HepG2 (cell line): ENCODE measurements around the gene LAMTOR1. TPM values are rescaled to one million over a fixed set of nuclear protein-coding genes. Genes with fewer than 3 reads are reported as not detected.

Source experiments
- ATAC-seq: fragments of 200-7000 bp; cut with Tn5 transposase; 3 replicates; pipeline ENCODE4 v1.9.1; 2020; ENCODE audit warnings: mild to moderate bottlenecking, moderate library complexity
- BruUV-seq: library from RNA; stranded (reverse); fragments of 400-500 nt; replicated peaks from 2 replicates; lab custom pipeline; 2021; lab: Mats Ljungman, UMichigan
- CTCF ChIA-PET: fragments of 300-600 bp; formaldehyde crosslinking; extraction: SDS; loops from one replicate; lab custom pipeline; 2021; ENCODE audit warnings: low total read pairs, inconsistent platforms, low intra/inter-chr PET ratio; lab: Yijun Ruan, JAX
- POLR2A ChIA-PET: fragments of 350-600 bp; sonication (Branson Sonifier 250); formaldehyde crosslinking; loops from one replicate; lab custom pipeline; 2020; ENCODE audit warnings: antibody characterized with exemption, inconsistent platforms; lab: Yijun Ruan, JAX
- DNase-seq: peaks from one replicate; pipeline ENCODE4 v3.0.0-alpha.2; 2015; ENCODE audit warnings: low spot score
- FAIRE-seq: peaks from 3 replicates; lab custom pipeline; 2011; peaks lifted over from hg19 to GRCh38; lab: Jason Lieb, UNC
- H2AFZ ChIP-seq: one replicate; pipeline ENCODE4 v1.6.1; 2011; ENCODE audit warnings: low read length, inconsistent platforms
- H3K27ac ChIP-seq: fragments of 300-600 bp; 3 replicates; pipeline ENCODE4 v1.8.0; 2011; ENCODE audit warnings: mixed run types, mild to moderate bottlenecking, mixed read lengths, low read length, inconsistent platforms; ENCODE audit not compliant: insufficient read depth; ENCODE audit errors: extremely low read length
- H3K27me3 ChIP-seq, 2 experiments: fragments of 200-600 bp in 1 of 2; 2 replicates in 1 of 2; 3 replicates in 1 of 2; pipeline versions ENCODE4 v1.6.0 to v1.8.0; 2011; ENCODE audit warnings: low read length in 2 of 2, mild to moderate bottlenecking in 2 of 2, moderate library complexity in 2 of 2, inconsistent platforms in 1 of 2; ENCODE audit not compliant: insufficient read depth in 2 of 2, control insufficient read depth in 1 of 2
- H3K36me3 ChIP-seq, 2 experiments: fragments of 200-600 bp in 1 of 2; replicated peaks in 1 of 2; 2 replicates in 1 of 2; 3 replicates in 1 of 2; pipeline versions ENCODE4 v1.5.1 to v1.8.0; 2011; ENCODE audit warnings: low read length in 2 of 2, inconsistent platforms in 1 of 2; ENCODE audit not compliant: insufficient read depth in 2 of 2, control insufficient read depth in 1 of 2
- H3K4me1 ChIP-seq: 2 replicates; pipeline ENCODE4 v1.5.1; 2012; ENCODE audit warnings: low read length, inconsistent platforms; ENCODE audit not compliant: insufficient read depth
- H3K4me2 ChIP-seq: 2 replicates; pipeline ENCODE4 v1.6.0; 2011; ENCODE audit warnings: low read depth, low read length, inconsistent platforms
- H3K4me3 ChIP-seq, 3 experiments: fragments of 200-600 bp in 1 of 3; sonication (generic), shearing (Covaris generic) in 1 of 3; replicated peaks in 1 of 3; 2 replicates each; pipeline ENCODE4 v1.5.1; 2011 to 2016; ENCODE audit warnings: low read length in 3 of 3, inconsistent platforms in 2 of 3, low read depth in 2 of 3, mild to moderate bottlenecking in 2 of 3, control low read depth in 1 of 3, mixed read lengths in 1 of 3; ENCODE audit not compliant: insufficient read depth in 1 of 3
- H3K79me2 ChIP-seq: one replicate; pipeline ENCODE4 v1.6.1; 2011; ENCODE audit warnings: low read length, inconsistent platforms; ENCODE audit not compliant: insufficient read depth
- H3K9ac ChIP-seq: 2 replicates; pipeline ENCODE4 v1.6.0; 2011; ENCODE audit warnings: mild to moderate bottlenecking, low read depth, low read length, inconsistent platforms; ENCODE audit not compliant: insufficient read depth
- H3K9me3 ChIP-seq: 2 replicates; pipeline ENCODE4 v1.5.1; 2012; ENCODE audit warnings: mild to moderate bottlenecking, low read length
- H4K20me1 ChIP-seq: 2 replicates; pipeline ENCODE4 v1.6.0; 2011; ENCODE audit warnings: inconsistent platforms, mild to moderate bottlenecking, low read length, moderate library complexity; ENCODE audit not compliant: insufficient read depth
- ARNT2 ChIP-seq: sonication (generic); formaldehyde crosslinking; IDR thresholded peaks from 2 replicates; pipeline ENCODE4 v1.8.0; 2022; ENCODE audit warnings: mild to moderate bottlenecking, low read depth, missing genetic modification reagents, moderate library complexity
- ATF7-NPFF ChIP-seq: sonication (generic); formaldehyde crosslinking; IDR thresholded peaks from 2 replicates; pipeline ENCODE4 v1.8.1; 2023; ENCODE audit warnings: mild to moderate bottlenecking, low read depth, missing genetic modification reagents, moderate library complexity
- CREB1 ChIP-seq, 2 experiments: fragments of 450-650 bp in 1 of 2; IDR thresholded peaks; 2 replicates each; pipeline ENCODE4 v1.6.1; 2016 to 2017; ENCODE audit warnings: control low read depth in 1 of 2, mild to moderate bottlenecking in 1 of 2, missing compliant biosample characterization in 1 of 2, missing genetic modification characterization in 1 of 2
- ELF4 ChIP-seq: sonication (generic); formaldehyde crosslinking; IDR thresholded peaks from 2 replicates; pipeline ENCODE4 v1.5.0; 2020; ENCODE audit warnings: missing genetic modification reagents, mild to moderate bottlenecking, moderate library complexity, borderline replicate concordance
- GABPA ChIP-seq, 2 experiments: IDR thresholded peaks; 2 replicates each; pipeline ENCODE4 v1.6.1; 2011 to 2016; ENCODE audit warnings: low read depth in 2 of 2, low read length in 1 of 2, missing biosample characterization in 1 of 2, missing genetic modification characterization in 1 of 2
- HMG20A ChIP-seq: IDR thresholded peaks from 2 replicates; pipeline ENCODE4 v1.6.1; 2016; ENCODE audit warnings: borderline replicate concordance
- HOXD1 ChIP-seq: sonication (generic); formaldehyde crosslinking; IDR thresholded peaks from 2 replicates; pipeline ENCODE4 v1.5.0; 2020; ENCODE audit warnings: missing genetic modification reagents
- MAZ ChIP-seq, 2 experiments: sonication (generic) in 1 of 2; formaldehyde crosslinking in 1 of 2; IDR thresholded peaks; 2 replicates each; pipeline versions ENCODE4 v1.5.0 to v1.6.1; 2012 to 2020; ENCODE audit warnings: low read depth in 2 of 2, mild to moderate bottlenecking in 2 of 2, borderline replicate concordance in 1 of 2, improper control_type of control experiment in 1 of 2, low read length in 1 of 2, missing genetic modification reagents in 1 of 2, moderate library complexity in 1 of 2
- NFKBIZ ChIP-seq: IDR thresholded peaks from 2 replicates; pipeline ENCODE4 v1.6.1; 2018; ENCODE audit warnings: missing genetic modification reagents, missing compliant biosample characterization
- NONO ChIP-seq, 2 experiments: fragments of 450-650 bp in 1 of 2; sonication (generic) in 1 of 2; formaldehyde crosslinking in 1 of 2; IDR thresholded peaks in 1 of 2; conservative IDR thresholded peaks in 1 of 2; 2 replicates each; pipeline versions ENCODE4 v1.6.1 to v1.8.0; 2017 to 2022; ENCODE audit warnings: mild to moderate bottlenecking in 1 of 2, missing genetic modification reagents in 1 of 2, moderate library complexity in 1 of 2
- SOX6 ChIP-seq, 2 experiments: fragments of 450-650 bp in 1 of 2; sonication (generic) in 1 of 2; formaldehyde crosslinking in 1 of 2; IDR thresholded peaks; 2 replicates each; pipeline versions ENCODE4 v1.4.0 to v1.6.1; 2017 to 2020; ENCODE audit warnings: antibody characterized with exemption in 1 of 2, mild to moderate bottlenecking in 1 of 2, missing genetic modification reagents in 1 of 2
- SP4 ChIP-seq: sonication (generic); formaldehyde crosslinking; IDR thresholded peaks from 2 replicates; pipeline ENCODE4 v1.8.1; 2023; ENCODE audit warnings: mild to moderate bottlenecking, missing genetic modification reagents
- ZBTB1 ChIP-seq: sonication (generic); formaldehyde crosslinking; IDR thresholded peaks from 2 replicates; pipeline ENCODE4 v1.4.0; 2020; ENCODE audit warnings: missing genetic modification reagents, borderline replicate concordance
- ZNF337 ChIP-seq: sonication (generic); formaldehyde crosslinking; IDR thresholded peaks from 2 replicates; pipeline ENCODE4 v1.5.1; 2020; ENCODE audit warnings: missing genetic modification reagents, low read depth, mild to moderate bottlenecking, borderline replicate concordance
- ZNF367 ChIP-seq: sonication (generic); formaldehyde crosslinking; IDR thresholded peaks from 2 replicates; pipeline ENCODE4 v1.4.0; 2020; ENCODE audit warnings: missing genetic modification reagents, borderline replicate concordance
- ZNF619 ChIP-seq: sonication (generic); formaldehyde crosslinking; IDR thresholded peaks from 2 replicates; pipeline ENCODE4 v1.4.0; 2020; ENCODE audit warnings: mild to moderate bottlenecking, missing genetic modification reagents
- ZNF747 ChIP-seq: sonication (generic); formaldehyde crosslinking; IDR thresholded peaks from 2 replicates; pipeline ENCODE4 v1.8.1; 2023; ENCODE audit warnings: missing genetic modification reagents, mild to moderate bottlenecking, borderline replicate concordance
- ZNF773 ChIP-seq: sonication (generic); formaldehyde crosslinking; IDR thresholded peaks from 2 replicates; pipeline ENCODE4 v1.4.0; 2020; ENCODE audit warnings: missing genetic modification reagents, borderline replicate concordance
- ZNF790 ChIP-seq: sonication (generic); formaldehyde crosslinking; IDR thresholded peaks from 2 replicates; pipeline ENCODE4 v1.8.0; 2022; ENCODE audit warnings: missing genetic modification reagents, mild to moderate bottlenecking, borderline replicate concordance
- WGBS: methylation state at CpG from one replicate; pipeline ENCODE4 v1.1.6; 2017; ENCODE audit warnings: low lambda C conversion rate; 5-methylcytosine and 5-hydroxymethylcytosine counted together
- in situ Hi-C: cut with HindIII; loops from 2 replicates; pipeline ENCODE4 v1.10.0; 2017; ENCODE audit warnings: low pct_unique_long_range_greater_than_20kb; ENCODE audit not compliant: extremely low pct_ligation_motif_present
- intact Hi-C: fragments of 100-400 bp; cut with micrococcal nuclease; formaldehyde crosslinking; loops from one replicate; pipeline ENCODE4 v1.10.0; 2022; ENCODE audit not compliant: unreplicated experiment
- polyA plus RNA-seq, 8 experiments: library from polyadenylated mRNA; depleted of rRNA in 3 of 8; stranded (reverse) in 7 of 8; unstranded in 1 of 8; fragments of >200 nt; fragmentation: Illumina TruSeq in 4 of 8; extraction: Trizol in 4 of 8; gene quantifications; 2 replicates each; pipeline versions ENCODE4 v1.2.1 to v1.2.3, GENCODE V29; 2011 to 2016; ENCODE audit warnings: low read depth in 4 of 8, missing spikeins in 1 of 8, mixed read lengths in 1 of 8; ENCODE audit not compliant: insufficient read depth in 1 of 8
- total RNA-seq, 5 experiments: library from RNA; depleted of rRNA; stranded (reverse); fragments of >200 nt; fragmentation: Illumina TruSeq; extraction: Trizol; gene quantifications; 2 replicates each; pipeline ENCODE4 v1.2.3, GENCODE V29; 2016; ENCODE audit warnings: low read depth in 1 of 5
- TF ChIP-seq, protein P1 (sequence below): sonication (generic); formaldehyde crosslinking; IDR thresholded peaks from 2 replicates; pipeline ENCODE4 v1.4.0; 2020; ENCODE audit warnings: missing genetic modification reagents; ENCODE audit errors: not compliant biosample characterization

LAMTOR1 gene
- total and polyA plus RNA-seq, 2 of the 13 experiments (the other 11 are each of a cell fraction or from before 2014, with no cell fraction given): 60.4 to 66.0 TPM

DNA sequence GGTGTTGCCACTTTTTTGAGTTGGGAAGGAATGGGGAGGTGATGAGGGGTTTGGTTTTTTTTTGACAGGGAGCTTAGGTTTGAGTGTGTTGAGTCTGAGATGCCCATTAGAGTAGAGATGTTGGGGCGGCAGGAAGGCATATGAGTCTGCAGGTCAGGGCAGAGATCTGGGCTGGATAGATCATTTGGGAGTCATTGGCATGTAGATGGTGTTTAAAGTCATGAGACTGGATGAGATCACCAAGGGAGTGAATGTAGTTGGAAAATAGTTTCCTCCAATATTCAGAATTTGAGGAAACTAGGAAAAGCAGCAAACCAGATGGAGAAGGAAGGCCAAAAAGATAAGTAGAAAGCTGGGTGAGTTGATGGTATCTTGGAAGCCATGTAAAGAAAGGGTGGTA, 11.5 kb upstream of the LAMTOR1 start (continued):
- no peak for TF ChIP-seq SP4 (CRISPR knock-in tag)
- TF ChIP-seq HOXD1 (CRISPR knock-in tag): no peak
- no peak for TF ChIP-seq ZBTB1 (CRISPR knock-in tag)
- no peak for TF ChIP-seq HMG20A (CRISPR knock-in tag)
- TF ChIP-seq ZNF790 (CRISPR knock-in tag): no peak
- TF ChIP-seq, protein P1, sequence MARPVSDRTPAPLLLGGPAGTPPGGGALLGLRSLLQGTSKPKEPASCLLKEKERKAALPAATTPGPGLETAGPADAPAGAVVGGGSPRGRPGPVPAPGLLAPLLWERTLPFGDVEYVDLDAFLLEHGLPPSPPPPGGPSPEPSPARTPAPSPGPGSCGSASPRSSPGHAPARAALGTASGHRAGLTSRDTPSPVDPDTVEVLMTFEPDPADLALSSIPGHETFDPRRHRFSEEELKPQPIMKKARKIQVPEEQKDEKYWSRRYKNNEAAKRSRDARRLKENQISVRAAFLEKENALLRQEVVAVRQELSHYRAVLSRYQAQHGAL (CRISPR knock-in tag): no peak
- no peak for TF ChIP-seq ZNF367
- no peak for TF ChIP-seq ZNF773 (CRISPR knock-in tag)

DNA sequence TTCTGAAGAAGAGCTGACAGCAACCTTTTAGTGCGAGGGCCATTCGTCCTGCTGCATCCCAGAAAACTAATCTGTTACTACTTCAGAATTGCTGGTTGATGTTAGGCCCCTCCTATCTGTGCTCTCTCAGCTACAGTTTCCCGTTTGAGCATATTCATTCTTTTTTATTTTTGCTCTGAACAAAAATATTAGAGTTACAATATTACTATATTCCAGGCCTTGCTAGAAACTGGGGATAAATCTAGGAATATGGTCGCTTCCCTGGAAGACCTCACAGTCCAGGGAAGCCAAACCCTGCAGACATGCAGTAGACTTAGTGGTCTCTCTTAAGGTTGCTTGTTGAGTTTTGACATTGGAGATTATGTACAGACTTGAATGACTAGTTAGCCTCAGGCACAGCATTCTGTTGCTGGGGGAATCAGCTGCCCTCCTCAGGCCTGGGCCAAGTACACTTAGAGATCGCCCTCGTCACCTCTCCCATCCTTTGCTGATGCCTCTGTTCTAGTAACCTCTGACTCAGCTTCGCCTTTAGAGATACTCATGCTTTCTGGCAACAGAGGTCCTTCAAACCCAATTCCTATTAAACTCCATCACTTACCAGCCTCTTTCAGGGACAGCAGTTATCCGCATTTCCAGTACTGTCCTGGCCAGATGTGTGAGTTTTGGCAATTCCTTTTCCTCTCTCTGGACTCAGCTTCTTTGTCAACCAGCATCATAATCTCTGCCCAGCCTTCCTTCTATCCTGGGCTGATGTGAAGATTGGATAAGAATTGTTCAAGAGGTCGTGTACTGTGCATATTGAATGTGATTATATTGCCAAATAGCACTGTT, 10.1 kb upstream of the LAMTOR1 start:
- TSS peak; percentile 93 for BruUV-seq
- POLR2A ChIA-PET: interaction anchor here (1.0 to 2.1 kb wide), 7 partner anchors 11 to 184 kb away, joined by 3 to 13 read pairs (median 6); partner anchors contain the start of genes LAMTOR1 and RNF121
- peak overlapping the region; percentile 55 to 74 (median 73) for H3K4me3 ChIP-seq
- peaks cover 0 to 9% of the 10 kb centered on the region in 2 experiments; a peak in 1 of 5 replicates for H3K27me3 ChIP-seq
- DNase-seq (no peak), ATAC-seq (no peak), FAIRE-seq (no peak)
- H2AFZ ChIP-seq: no peak overlapping the region
- peaks cover 0 to 2% of the 10 kb centered on the region in 2 experiments; a peak in 1 of 5 replicates for H3K36me3 ChIP-seq
- H3K4me1 ChIP-seq: peaks cover 17% of the 10 kb centered on the region
- in situ Hi-C loops: no loop called here
- peak overlapping the region; percentile 95 for H3K9ac ChIP-seq
- CTCF ChIA-PET: no interaction called here
- H3K4me2 ChIP-seq: peak overlapping the region; percentile 98
- no peaks in the 10 kb centered on the region for H3K79me2 ChIP-seq
- WGBS: 65% methylated on average over 9 of the region's 9 CpGs
- H4K20me1 ChIP-seq: no peaks in the 10 kb centered on the region
- H3K9me3 ChIP-seq: no peaks in the 10 kb centered on the region
- H3K27ac ChIP-seq: peak overlapping the region; percentile 92
- intact Hi-C loops: loop anchor here (1.0 kb wide), 1 partner anchor 10 kb away; the partner anchor contains the start of gene LAMTOR1
- TF ChIP-seq ZNF619 (CRISPR knock-in tag): 0 out of 2 replicates have a peak, but pooled peaks have one; percentile 21
- TF ChIP-seq ATF7-NPFF (CRISPR knock-in tag): peak; percentile 40; the same call in 1 of the 2 replicates
- TF ChIP-seq NFKBIZ (CRISPR knock-in tag): 0 out of 2 replicates have a peak, but pooled peaks have one; percentile 7
- TF ChIP-seq SOX6 (IDR thresholded peaks at IDR 0.05): no peak
- TF ChIP-seq SOX6 (CRISPR knock-in tag; IDR thresholded peaks at IDR 0.05): 0 out of 2 replicates have a peak, but pooled peaks have one; percentile 5
- TF ChIP-seq CREB1 (IDR thresholded peaks at IDR 0.05): no peak
- TF ChIP-seq CREB1 (CRISPR knock-in tag; IDR thresholded peaks at IDR 0.05): peak; percentile 48; the same call in 1 of the 2 replicates
- no peak for TF ChIP-seq MAZ (IDR thresholded peaks at IDR 0.05; ENCODE audit: borderline replicate concordance, low read depth, low read length)
- TF ChIP-seq MAZ (CRISPR knock-in tag; IDR thresholded peaks at IDR 0.05; ENCODE audit: low read depth): 0 out of 2 replicates have a peak, but pooled peaks have one; percentile 11
- no peak for TF ChIP-seq NONO (IDR thresholded peaks at IDR 0.05)
- TF ChIP-seq NONO (CRISPR knock-in tag; conservative IDR thresholded peaks at IDR 0.05): 0 out of 2 replicates have a peak, but pooled peaks have one; percentile 12
- peak; percentile 50; the same call in 1 of the 2 replicates for TF ChIP-seq ELF4 (CRISPR knock-in tag)
- no peak for TF ChIP-seq GABPA (IDR thresholded peaks at IDR 0.05; ENCODE audit: low read depth, low read length)
- no peak for TF ChIP-seq GABPA (CRISPR knock-in tag; IDR thresholded peaks at IDR 0.05; ENCODE audit: low read depth)
- 0 out of 2 replicates have a peak, but pooled peaks have one; percentile 24 for TF ChIP-seq ZNF747 (CRISPR knock-in tag)
- TF ChIP-seq ARNT2 (CRISPR knock-in tag): peak; percentile 68; the same call in 1 of the 2 replicates
- no peak for TF ChIP-seq ZNF337 (CRISPR knock-in tag)
